AG09319 (cell line): Measurements from ENCODE around the gene RPS6KA2.

Source experiments
- DNase-seq: peaks from one replicate; pipeline ENCODE4 v3.0.0-alpha.2; 2010; ENCODE audit warnings: low read depth; ENCODE audit errors: extremely low read depth
- TF ChIP-seq, protein P1 (sequence below): IDR thresholded peaks from 2 replicates; pipeline ENCODE4 v1.5.1; 2011; ENCODE audit warnings: low read depth, mild to moderate bottlenecking, inconsistent platforms, low read length, moderate library complexity

The RPS6KA2 gene

GRCh38 chr6:166596776-166597507 is 30.1 kb downstream of the RPS6KA2 start:
- TF ChIP-seq, protein P1, sequence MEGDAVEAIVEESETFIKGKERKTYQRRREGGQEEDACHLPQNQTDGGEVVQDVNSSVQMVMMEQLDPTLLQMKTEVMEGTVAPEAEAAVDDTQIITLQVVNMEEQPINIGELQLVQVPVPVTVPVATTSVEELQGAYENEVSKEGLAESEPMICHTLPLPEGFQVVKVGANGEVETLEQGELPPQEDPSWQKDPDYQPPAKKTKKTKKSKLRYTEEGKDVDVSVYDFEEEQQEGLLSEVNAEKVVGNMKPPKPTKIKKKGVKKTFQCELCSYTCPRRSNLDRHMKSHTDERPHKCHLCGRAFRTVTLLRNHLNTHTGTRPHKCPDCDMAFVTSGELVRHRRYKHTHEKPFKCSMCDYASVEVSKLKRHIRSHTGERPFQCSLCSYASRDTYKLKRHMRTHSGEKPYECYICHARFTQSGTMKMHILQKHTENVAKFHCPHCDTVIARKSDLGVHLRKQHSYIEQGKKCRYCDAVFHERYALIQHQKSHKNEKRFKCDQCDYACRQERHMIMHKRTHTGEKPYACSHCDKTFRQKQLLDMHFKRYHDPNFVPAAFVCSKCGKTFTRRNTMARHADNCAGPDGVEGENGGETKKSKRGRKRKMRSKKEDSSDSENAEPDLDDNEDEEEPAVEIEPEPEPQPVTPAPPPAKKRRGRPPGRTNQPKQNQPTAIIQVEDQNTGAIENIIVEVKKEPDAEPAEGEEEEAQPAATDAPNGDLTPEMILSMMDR: no peak
- DNase-seq: no peak

DNA sequence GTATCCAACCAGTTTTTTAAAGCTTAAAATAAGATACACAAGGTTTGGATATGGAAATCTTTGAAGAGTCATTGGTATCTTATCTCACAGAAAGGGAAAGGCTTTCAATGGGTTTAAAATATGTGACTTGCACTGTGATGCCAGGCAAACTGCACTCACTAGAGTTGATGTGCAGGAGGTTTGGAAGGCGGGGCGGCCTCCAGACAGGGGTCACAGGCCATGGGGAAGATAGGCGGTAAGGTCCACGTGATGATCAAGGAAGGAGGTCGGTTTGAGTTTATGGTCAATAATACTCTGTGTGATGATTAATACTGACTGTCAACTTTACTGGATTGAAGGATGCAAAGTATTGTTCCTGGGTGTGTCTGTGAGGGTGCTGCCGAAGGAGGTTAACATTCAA is 31.1 kb downstream of the RPS6KA2 start:
- TF ChIP-seq, protein P1: no peak

DNA sequence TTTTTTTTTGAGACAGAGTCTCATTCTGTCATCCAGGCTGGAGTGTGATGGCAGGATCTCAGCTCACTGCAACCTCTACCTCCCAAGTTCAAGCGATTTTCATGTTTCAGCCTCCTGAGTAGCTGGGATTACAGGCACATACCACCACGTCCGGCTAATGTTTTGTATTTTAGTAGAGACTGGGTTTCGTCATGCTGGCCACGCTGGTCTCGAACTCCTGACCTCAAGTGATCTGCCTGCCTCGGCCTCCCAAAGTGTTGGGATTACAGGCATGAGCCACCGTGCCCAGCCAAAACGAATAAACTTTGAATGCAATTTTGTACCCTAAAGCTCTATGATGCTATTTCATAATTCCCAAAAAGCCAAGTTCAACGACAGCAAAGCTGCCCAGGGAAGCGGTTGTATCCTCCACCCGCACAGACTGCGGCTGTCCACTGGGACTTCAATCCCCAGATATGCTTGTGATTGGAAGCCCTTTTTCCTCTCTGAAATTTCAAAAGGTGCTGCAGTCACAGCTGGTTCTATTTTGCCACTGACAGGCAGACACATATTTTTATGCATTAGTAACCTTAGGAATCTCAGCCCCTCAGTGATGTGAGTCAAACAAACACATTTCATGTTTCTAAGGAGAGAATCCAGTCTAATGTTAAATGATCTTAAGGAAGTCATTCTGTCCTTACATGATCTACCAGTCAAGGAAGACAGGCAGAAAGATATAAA is 31.8 kb downstream of the RPS6KA2 start:
- TF ChIP-seq, protein P1: no peak
- peak; percentile 66 for DNase-seq

More for the DNA sequence above, 31.1 kb downstream of the RPS6KA2 start:
- no peak for DNase-seq

DNA sequence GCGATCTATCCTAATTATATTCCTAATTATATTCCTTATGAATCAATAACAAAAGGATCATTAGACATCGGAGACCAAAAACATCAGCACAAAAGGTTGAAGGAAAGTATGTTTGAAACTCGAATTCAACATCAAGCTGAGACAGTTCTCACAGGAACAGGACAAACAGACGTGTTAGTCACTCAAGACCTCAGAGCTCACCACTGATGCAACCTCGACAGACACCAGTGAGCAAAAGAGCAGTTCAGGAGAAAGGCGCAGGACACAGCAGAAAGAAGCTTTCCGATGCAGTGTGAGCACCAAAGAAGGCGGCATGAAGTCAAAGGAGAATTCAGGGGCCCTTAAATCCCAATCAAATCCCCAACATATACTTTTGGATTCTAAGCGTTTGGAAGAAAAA is 34.2 kb downstream of the RPS6KA2 start:
- DNase-seq: no peak
- TF ChIP-seq, protein P1: no peak

DNA sequence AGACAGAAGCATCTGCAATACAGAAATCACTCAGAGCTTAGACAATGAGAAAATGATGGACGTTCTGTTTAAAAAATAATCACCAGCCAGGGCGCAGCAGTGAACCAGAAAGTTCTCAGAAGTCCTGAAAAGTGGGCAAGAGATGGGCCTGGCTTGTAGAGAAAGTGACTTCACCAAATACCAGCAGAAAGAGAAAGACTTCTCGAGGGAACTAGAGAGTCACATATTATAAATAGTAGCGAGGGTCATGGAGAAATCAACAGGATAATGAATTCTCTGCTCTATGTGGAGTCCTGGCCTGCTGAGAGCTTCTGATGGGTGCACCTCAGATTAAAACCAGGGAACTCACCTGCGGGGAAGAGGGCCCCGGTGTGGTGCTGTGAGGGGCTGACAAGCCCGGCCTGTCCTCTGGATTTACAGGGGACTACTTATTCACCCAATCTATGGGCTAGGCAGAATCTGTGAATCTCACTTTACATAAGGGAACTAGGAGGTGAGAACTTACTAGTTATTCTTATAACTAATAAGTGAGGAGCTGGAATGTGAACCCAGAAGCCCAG is 35.0 kb downstream of the RPS6KA2 start:
- TF ChIP-seq, protein P1: no peak
- no peak for DNase-seq

DNA sequence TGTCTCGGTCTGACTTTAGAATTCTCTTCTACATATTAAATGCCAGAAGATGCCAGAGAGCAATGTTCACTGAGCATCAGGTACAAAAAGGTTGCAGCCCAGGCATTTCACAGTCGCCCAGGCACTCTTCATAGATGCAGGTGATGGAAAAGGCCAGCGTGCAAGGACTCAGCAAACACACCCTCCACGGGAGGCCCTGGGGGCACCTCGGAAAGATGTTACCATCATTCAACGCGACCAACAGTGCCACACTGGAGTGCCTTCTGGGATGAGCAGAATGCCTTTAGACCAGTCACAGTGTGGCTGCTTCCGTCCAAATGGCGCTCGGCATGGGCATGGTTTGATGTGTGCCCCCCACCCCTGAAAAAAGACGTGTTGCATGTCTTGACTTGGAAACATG is 36.0 kb downstream of the RPS6KA2 start:
- no peak for DNase-seq
- TF ChIP-seq, protein P1: no peak
